ENCODE measurements around the gene CLMN. TPM values are rescaled to one million over a fixed set of nuclear protein-coding genes. Genes with fewer than 3 reads are reported as not detected.

CLMN gene
- polyA plus RNA-seq, 1 donor from 2014 or later, result 0.57 TPM

- H3K27me3 ChIP-seq (ENCODE audit: insufficient read depth, low read depth, low read length), result no peaks in the 10 kb centered on the region
- H2AFZ ChIP-seq (ENCODE audit: low read depth, low read length), result no peak overlapping the region
- H3K79me2 ChIP-seq (replicated peaks; ENCODE audit: insufficient read depth, low read length), result no peaks in the 10 kb centered on the region
- H3K36me3 ChIP-seq (ENCODE audit: insufficient read depth, low read length), result no peaks in the 10 kb centered on the region
- no peaks in the 10 kb centered on the region for H3F3A ChIP-seq (ENCODE audit: insufficient read depth, low read length, poor library complexity, severe bottlenecking)
- TF ChIP-seq EP300 (conservative IDR thresholded peaks at IDR 0.05; ENCODE audit: poor library complexity, severe bottlenecking) (no peak), CTCF (IDR thresholded peaks at IDR 0.05; ENCODE audit: poor library complexity, severe bottlenecking) (no peak), TAF1 (IDR thresholded peaks at IDR 0.05; ENCODE audit: low read depth) (no peak), EZH2 (IDR thresholded peaks at IDR 0.05; ENCODE audit: borderline replicate concordance, insufficient read depth, low read length, poor library complexity, severe bottlenecking) (no peak), REST (IDR thresholded peaks at IDR 0.05; ENCODE audit: borderline replicate concordance) (no peak), MXI1 (conservative IDR thresholded peaks at IDR 0.05; ENCODE audit: poor library complexity, severe bottlenecking) (no peak), SMC3 (conservative IDR thresholded peaks at IDR 0.05; ENCODE audit: poor library complexity) (no peak), POLR2AphosphoS5 (IDR thresholded peaks at IDR 0.05) (no peak), RAD21 (conservative IDR thresholded peaks at IDR 0.05) (no peak)
- no peaks in the 10 kb centered on the region for H3K9me2 ChIP-seq (ENCODE audit: insufficient read depth, low read length)
- no peaks in the 10 kb centered on the region for H3K9me3 ChIP-seq (ENCODE audit: low read length)
- H4K20me1 ChIP-seq (ENCODE audit: insufficient read depth), result no peaks in the 10 kb centered on the region
- no peak overlapping the region for H3K27ac ChIP-seq (ENCODE audit: low read length)
- no peak overlapping the region for H3K9ac ChIP-seq (ENCODE audit: low read length)
- no peak overlapping the region for H3K4me3 ChIP-seq (ENCODE audit: low read length)
- no peak overlapping the region for H3K4me2 ChIP-seq (ENCODE audit: low read length)
Observed at GRCh38 chr14:95272057-95272456, 47.7 kb downstream of the CLMN start.

- no peaks in the 10 kb centered on the region for H3K79me2 ChIP-seq (replicated peaks; ENCODE audit: insufficient read depth, low read length)
- H3F3A ChIP-seq (ENCODE audit: insufficient read depth, low read length, poor library complexity, severe bottlenecking), result no peaks in the 10 kb centered on the region
- no peaks in the 10 kb centered on the region for H3K36me3 ChIP-seq (ENCODE audit: insufficient read depth, low read length)
- no peaks in the 10 kb centered on the region for H3K9me2 ChIP-seq (ENCODE audit: insufficient read depth, low read length)
- no peak overlapping the region for H2AFZ ChIP-seq (ENCODE audit: low read depth, low read length)
- no peak overlapping the region for H3K27ac ChIP-seq (ENCODE audit: low read length)
- H3K27me3 ChIP-seq (ENCODE audit: insufficient read depth, low read depth, low read length), result no peaks in the 10 kb centered on the region
- TF ChIP-seq CTCF (IDR thresholded peaks at IDR 0.05; ENCODE audit: poor library complexity, severe bottlenecking), result no peak
- no peak for TF ChIP-seq POLR2AphosphoS5 (IDR thresholded peaks at IDR 0.05)
- no peaks in the 10 kb centered on the region for H3K9me3 ChIP-seq (ENCODE audit: low read length)
- no peak overlapping the region for H3K4me3 ChIP-seq (ENCODE audit: low read length)
- H3K4me2 ChIP-seq (ENCODE audit: low read length), result no peak overlapping the region
- H3K9ac ChIP-seq (ENCODE audit: low read length), result no peak overlapping the region
- no peaks in the 10 kb centered on the region for H4K20me1 ChIP-seq (ENCODE audit: insufficient read depth)
Observed at GRCh38 chr14:95270203-95270602, 49.5 kb downstream of the CLMN start.

All from neural cell (in vitro differentiated cells).